CD4-positive, alpha-beta T cell treated with Interleukin-17A for 1 hour (primary cell): ENCODE measurements around the gene WNT9A.

Experiments
- DNase-seq: peaks from one replicate; pipeline ENCODE4 v3.0.0-alpha.2; 2020

The WNT9A gene

GRCh38 chr1:227909188-227909587 is 38.5 kb downstream of the WNT9A start:
- DNase-seq: no peak

- DNase-seq: no peak
Observed at GRCh38 chr1:227908359-227908758, 39.4 kb downstream of the WNT9A start.

GRCh38 chr1:227907439-227908015 is 40.2 kb downstream of the WNT9A start:
- DNase-seq: no peak

- no peak for DNase-seq
Observed at GRCh38 chr1:227906550-227907071, 41.1 kb downstream of the WNT9A start.

- no peak for DNase-seq
Observed at GRCh38 chr1:227905573-227906487, 41.9 kb downstream of the WNT9A start.

GRCh38 chr1:227904541-227905335 is 43.0 kb downstream of the WNT9A start:
- no peak for DNase-seq

GRCh38 chr1:227903614-227904501 is 43.9 kb downstream of the WNT9A start:
- DNase-seq: no peak

- DNase-seq: no peak
Observed at GRCh38 chr1:227903061-227903521, 44.6 kb downstream of the WNT9A start.

- no peak for DNase-seq
Observed at GRCh38 chr1:227902641-227902990, 45.1 kb downstream of the WNT9A start.

GRCh38 chr1:227901906-227902640 is 45.7 kb downstream of the WNT9A start:
- DNase-seq: peak; percentile 36

GRCh38 chr1:227901239-227901905 is 46.4 kb downstream of the WNT9A start:
- DNase-seq: no peak

- no peak for DNase-seq
Observed at GRCh38 chr1:227900571-227901051, 47.1 kb downstream of the WNT9A start.

GRCh38 chr1:227899820-227900449 is 47.8 kb downstream of the WNT9A start:
- no peak for DNase-seq

GRCh38 chr1:227899141-227899819 is 48.5 kb downstream of the WNT9A start:
- DNase-seq: no peak

GRCh38 chr1:227898502-227899140 is 49.1 kb downstream of the WNT9A start:
- no peak for DNase-seq

- DNase-seq: no peak
Observed at GRCh38 chr1:227897704-227898438, 49.9 kb downstream of the WNT9A start.

- DNase-seq: no peak
Observed at GRCh38 chr1:227896710-227897655, 50.7 kb downstream of the WNT9A start.
